Stimulated activated CD8-positive, alpha-beta memory T cell treated with anti-CD3 and anti-CD28 coated beads, Interleukin-4, amount 100 ng/mL, for 48 hours (primary cell): Measurements from ENCODE around the gene WIZ.
"Not testable (repeated sequence)": the region's sequence is repeated elsewhere in the genome, so short reads cannot be mapped to it uniquely, and the experiment has no call there.

Source experiments
- DNase-seq: peaks from one replicate; pipeline ENCODE4 v3.0.0-alpha.2; 2020

WIZ gene

DNA sequence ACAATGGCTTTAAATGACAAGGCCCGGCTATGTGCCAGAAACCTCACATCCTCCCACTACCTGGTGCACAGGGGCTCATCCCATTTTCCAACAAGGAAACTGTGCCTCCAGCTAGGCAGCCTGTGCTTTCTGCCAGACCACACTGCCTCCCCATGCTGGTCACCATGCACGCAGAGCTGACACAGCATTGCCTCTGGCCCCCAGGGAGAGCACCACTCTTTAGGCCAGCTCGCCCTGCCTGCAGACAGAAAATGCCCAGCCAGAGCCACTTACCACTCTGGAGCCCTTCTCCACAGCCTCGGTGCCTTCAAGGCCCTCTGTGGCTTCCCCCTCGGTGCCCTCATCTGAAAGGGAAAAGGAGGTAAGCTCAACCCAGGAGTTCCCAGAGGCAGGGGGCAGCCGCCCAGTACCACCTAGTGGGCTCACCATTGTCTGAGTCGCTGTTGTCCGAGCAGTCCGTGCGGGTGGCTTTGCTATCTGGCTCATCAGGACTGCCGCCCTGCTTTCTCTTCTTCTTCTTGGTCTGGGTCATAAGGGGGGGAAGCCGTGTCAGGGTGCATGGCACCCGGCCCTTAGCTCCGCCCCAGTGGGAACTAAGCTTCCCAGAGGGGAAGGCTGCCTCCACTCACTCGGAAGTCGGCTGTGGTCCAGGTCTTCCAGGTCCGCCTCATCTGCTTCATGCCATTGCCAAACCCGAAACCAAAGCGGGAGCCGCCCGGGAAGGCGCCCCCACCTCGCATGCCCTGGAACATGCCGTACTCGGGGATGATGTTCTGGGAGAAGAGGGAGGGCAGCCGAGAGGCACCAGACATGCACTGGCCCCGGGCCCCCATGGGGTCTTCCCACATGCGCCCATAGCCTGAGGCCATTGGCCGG, 49.0 kb downstream of the WIZ start:
- DNase-seq = no peak

DNA sequence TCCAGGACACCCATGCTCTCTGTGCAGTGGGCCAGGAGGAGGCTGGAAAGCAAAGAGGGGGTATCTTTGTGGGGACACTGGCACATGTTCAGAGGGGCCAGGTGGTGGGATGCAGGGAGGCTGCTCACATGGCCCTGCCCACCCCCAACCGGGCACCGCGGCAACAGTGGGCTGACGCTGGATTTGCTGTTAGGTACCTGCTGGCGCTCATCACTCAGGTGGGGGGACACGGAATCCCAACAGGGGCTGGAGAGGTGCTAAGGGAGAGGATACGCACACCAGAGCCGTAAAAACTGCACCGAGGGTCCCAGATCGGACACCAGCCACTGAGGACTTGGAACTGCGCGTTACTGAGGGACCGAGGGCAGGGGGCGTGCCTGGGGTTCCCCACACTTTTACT, 50.1 kb downstream of the WIZ start:
- DNase-seq = no peak

DNA sequence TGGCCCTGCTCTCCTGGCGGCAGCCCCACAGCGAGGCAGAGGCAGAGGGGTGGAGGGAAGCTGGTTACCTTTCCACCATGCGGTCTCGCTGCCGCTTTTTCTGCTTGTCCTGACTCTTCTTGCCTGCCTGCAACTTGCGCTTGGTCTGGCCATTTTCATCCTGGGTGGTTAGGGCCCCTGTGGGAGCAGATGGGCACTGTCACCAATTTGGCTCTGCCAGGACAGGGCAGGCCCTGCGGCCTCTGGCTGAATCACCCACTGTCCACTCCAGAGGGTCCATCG, 50.6 kb downstream of the WIZ start:
- DNase-seq = no peak

DNA sequence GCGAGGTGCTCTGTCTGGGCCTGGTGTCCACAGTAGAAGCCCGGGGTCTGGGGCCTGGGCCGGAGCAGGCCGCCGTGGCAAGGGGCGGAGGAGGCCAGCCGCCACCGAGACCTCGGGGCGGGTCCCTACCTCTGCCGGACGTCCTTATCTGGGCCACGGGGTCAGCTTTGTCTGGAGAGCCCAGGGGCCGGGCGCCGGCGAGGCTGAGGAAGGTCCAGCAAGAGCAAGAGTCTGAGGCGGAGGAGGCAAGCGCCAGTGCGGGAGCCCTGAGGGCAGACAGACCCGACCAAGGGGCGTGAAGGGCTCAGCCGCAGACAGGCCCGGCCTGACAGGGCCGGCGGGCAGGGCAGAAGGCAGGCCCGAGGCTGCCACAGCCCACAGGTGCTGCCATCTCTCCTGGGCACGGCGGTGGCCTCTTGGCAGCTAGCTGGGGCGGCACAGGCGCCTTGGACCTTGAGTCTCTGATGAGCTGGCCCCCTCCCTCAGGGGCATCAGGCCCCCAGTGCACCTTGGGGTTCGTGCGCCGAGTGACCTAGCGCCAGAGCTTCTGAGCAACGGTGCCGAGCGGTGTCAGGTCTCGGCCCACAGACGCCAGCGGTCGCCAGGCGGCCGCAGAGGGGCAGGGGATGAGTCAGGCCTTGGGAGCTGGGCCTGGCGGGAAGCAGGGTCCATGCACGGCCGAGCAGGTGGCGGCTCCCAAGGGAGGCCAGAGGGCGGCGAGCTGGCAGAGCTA, 51.1 kb downstream of the WIZ start:
- no peak for DNase-seq

DNA sequence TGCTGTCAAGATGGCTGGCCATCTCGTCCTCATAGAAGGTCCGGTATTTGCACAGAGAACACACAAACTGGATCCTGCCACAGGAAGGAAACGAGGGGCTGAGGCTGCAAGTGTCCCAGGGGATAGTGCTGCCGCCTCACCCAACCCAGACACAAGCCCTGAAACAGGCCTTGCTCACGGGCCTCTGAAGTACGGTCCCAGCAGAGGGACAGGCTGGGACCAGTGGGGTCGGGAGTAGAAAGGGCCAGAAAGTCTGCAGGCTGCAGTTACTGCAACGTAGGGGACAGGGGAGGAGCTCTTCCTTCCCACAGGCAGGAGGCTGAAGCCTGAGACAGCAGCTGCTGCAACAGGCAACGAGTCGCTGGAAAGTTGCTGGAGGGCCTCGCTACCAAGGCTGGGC, 52.0 kb downstream of the WIZ start:
- no peak for DNase-seq

DNA sequence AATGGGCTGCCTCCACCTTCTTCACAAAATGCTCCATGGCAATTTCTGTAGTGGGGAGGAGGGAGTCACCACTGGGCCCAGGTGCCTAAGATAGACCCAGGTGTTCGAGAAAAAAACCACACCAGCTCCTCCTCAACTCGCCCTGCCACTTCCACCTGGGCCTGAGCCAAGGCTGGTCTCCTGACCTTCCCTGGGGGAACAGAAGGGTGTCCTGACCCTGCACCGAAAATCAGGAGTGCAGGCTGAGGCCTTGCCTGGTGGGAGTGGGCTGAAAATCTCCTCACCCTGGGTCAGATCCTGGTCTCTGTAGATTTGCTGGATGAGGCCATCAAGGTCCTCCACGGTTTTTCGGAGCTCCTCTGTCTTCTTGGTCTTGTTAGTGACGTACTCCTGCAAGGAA, 52.5 kb downstream of the WIZ start:
- no peak for DNase-seq

DNA sequence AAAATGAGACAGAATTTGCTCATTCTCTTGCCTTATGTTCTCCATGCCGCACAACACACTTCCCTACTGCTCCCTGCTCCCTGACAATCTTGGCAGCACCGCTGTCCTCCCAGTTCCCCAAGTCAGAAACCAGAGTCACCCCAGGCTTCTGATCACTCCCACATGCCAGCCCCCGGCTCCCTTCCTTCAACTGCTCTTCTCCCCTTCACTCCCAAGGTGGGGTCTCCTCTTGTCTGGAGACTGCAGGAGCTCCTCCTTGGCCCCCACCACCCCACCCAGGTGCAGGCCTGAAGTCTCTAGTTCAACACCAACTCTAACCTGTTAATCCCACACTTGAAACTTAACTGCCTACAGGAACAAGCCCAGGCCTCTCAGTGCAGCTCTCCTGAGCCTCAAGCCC, 53.3 kb downstream of the WIZ start:
- no peak for DNase-seq

DNA sequence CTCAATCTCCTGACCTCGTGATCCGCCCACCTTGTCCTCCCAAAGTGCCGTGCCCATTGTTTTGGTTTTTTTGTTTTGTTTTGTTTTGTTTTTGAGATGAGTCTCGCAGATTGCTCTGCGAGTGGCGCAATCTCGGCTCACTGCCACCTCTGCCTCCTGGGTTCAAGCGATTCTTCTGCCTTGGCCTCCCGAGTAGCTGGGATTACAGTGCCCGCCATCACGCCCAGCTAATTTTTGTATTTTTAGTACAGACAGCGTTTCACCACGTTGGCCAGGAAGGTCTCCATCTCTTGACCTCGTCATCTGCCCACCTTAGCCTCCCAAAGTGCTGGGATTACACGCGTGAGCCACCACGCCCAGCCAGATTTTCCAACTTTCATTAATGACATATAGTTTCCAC, 54.5 kb downstream of the WIZ start:
- DNase-seq = not testable (repeated sequence)

DNA sequence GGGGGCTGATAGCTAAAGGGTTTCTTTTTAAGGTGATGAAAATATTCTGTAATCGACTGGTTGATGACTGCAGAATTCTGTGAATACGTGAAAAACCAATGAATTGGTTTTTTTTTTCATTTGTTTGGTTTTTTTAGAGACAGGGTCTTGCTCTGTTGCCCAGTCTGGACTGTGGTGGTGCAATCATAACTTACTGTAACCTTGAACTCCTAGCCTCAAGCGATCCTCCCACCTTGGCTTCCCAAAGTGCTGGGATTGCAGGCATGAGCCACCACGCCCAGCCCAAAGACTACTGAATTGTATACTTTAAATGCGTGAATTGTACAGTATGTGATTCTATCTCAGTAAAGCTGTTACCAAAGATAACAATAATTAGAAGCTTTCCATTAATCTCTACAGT, 55.3 kb downstream of the WIZ start:
- no peak for DNase-seq

DNA sequence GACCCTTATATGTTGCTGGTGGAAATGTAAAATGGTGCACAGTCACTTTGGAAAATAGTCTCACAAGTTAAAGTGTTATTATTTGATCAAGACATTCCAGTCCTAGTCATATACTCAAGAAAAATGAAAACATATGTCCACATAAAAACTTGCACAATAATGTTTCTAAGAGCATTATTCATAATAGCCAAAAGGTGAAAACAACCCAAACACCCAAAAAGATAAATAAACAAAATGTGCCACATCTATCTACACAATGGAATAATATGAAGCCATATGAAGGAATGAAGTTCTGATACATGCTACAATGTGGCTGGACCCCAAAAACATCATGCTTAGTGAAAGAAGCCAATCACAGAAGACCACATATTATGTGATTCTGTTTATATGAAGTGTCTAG, 55.8 kb downstream of the WIZ start:
- DNase-seq = no peak

DNA sequence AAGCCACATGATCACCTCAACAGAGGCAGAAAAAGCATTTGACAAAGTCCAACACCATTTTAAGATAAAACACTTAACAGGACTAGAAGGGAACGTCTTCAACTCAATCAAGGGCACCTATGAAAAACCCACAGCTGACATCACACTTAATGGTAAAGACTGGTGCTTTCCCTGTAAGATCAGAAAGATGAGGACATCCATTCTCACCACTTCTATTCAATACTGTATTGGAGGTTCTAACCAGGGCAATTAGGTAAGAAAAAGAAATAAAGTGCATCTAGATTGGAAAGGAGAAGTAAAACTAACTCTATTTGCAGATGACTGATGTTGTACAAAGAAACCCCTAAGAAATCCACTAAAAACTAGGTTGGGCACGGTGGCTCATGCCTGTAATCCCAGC, 58.9 kb downstream of the WIZ start:
- no peak for DNase-seq

DNA sequence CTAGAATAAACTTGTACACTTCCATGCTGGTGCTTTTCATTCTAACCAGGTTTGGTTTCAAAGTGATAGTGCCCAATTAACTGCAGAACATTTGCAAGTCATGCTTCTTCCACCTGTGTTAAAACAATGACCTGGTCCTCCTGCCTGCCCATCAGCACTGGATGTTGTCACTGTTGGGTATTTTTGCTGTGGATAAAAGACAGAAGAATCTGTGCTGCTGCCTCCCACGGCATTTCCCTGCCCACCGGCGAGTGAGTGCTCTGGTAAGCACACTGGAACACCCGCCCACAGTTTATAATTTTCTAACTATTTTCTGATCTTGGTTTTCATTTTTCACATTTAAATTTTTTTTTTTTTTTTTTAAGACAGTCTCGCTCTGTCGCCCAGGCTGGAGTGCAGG, 67.9 kb downstream of the WIZ start:
- DNase-seq = no peak

DNA sequence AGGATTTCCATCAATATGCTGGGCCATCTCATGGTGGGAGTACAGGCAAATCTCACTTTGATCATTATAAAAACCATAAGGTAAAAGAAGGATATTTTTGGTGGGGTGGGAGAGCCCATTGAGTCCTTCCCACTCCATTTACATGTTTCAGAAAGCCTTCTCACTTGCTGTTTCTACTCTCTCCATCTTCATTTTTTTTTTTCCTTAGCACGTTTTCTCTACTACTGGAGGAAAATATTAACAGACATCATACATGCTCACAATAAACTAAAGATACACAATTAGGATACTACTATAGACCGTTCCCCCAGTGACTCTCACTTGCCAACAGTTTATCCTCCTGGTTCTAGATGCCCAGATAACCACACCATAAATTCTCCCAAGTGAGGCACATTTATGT, 68.3 kb downstream of the WIZ start:
- DNase-seq = no peak

DNA sequence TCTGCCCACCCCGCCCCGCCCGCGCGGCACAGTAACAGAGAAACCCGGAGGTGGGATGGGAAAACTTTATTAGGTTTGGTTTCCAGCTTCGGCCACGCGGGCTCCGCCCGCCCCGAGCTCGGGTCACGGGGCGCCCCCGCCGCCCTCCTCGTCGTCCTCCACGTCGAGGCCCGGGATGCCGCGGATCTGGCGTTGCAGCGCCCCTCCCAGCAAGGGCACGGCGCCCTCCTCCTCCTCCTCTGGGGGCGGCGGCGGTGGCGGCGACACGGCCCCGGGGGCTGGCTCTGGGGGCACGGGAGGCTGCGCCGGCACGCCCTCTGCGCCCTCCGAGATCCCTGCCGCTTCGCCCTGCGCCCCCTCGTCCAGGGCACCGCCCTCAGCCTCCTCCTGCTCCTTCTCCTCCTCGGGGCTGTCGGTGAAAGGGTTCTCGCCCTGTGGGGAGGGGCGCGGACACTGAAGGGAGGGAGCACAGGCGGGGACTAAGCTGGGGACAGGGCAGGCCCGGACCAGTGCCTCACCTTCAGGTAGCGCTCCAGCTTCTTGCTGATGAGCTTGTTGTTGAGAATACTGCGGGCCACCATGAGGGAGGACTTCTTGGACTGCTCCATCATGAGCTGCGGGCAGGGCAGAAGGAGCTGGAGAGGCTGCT, 69.6 kb downstream of the WIZ start:
- no peak for DNase-seq

DNA sequence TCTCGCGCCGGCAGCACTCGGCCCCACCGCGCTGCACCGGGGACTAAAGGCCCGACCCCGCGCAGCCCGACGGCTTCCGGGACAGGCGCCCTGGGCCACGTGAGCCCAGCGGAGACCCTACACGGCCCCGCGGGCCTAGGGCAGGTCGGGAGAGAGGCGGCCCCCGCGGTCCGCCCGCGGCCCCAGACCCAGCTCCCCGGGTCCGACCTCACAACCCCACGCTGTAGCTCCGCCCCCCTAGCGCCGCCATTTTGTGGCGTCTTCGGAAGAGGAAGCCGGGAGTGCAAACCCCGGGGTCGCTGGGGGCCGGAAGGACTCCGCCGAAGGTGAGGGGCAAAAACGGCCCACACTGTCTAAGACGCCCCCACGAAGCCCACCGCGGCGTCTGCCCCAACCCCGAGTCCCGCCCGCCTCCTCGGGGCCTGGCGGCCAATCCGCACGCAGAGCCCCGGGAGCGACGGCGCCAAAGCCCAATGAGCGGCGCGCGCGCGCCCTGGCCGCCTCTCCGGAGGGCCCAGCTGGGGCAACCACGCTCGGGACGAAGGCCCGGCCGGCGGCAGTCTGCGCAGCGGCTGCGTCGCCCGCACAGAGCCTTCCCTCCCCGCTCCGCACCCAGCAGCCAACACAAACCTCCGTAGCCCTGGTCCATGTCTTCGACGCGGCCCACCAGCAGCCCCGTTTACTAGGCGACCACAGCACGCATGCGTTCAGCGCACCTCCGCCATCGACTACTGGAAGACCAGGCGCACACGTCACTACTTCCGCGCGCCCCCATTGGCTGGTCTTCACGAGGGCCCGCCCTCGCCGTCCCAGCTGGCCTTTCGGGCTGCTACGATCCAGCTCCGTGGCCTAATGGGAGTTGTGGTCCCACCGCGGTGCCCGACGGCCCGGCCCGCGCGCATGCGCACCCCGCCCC, 70.4 kb downstream of the WIZ start, which contains the start of gene AKAP8:
Gene AKAP8, minus strand, starts transcription at position 705 of the 916 bp plus-strand sequence. Its CDS starts 56 bp downstream, at position 649.
- DNase-seq = peak; percentile 98

DNA sequence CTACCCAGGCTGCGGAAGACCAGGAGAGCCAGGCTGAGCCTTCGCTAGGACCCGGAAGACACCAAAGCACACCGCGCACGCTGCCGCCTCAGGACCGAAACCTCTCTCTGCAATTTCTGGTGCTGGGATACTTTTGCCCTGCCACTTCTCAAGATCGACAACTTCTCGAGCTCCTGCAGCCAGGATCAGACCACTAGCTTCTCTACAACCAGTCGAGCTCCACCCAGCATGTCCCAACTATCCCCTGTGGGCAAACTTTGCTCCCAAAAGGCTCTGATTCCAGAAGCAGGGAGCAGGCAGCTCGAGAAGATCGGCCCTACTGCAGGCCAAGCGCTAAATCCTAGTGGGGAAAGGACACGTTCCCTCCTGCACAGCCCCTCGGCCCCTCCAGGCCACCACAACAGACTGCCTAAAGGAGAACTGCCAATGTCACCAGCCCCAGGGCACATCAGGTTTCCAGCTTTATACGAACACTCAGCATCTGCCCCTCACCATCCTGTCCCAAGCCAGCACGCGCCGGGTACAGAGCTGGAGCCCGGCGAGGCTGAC, 71.1 kb downstream of the WIZ start:
- DNase-seq = peak; percentile 69

DNA sequence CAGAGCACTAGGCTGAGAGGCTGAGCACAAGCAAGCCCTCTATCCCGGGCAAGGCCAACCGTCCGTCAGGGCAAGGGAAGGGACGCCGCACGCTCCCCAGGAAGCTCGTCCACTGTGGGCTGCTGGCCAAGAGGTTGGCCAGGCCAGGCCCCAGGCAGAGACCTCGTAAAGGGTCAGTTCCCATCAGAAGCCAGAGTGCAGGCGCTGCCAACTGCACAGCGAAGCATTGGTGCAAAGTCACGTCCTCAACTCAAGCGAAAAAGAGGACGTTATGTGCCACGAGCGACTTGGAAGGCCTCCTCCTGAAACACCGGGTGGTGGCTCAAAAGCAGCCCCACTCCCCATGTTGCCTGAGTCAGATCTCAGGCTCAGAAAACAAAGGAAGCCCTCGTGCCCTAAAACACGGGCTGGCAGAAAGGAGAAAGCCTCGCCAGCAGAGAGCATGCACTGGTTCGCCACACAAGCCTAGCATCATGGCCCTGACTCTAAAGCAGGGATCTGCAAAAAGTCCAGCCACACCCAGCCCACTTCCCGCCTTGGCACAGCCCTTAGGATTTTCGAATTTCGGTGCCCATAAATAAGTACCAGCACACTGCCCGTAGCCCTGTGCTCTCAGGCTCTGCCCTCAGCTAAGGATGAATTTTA, 74.8 kb downstream of the WIZ start:
- no peak for DNase-seq

DNA sequence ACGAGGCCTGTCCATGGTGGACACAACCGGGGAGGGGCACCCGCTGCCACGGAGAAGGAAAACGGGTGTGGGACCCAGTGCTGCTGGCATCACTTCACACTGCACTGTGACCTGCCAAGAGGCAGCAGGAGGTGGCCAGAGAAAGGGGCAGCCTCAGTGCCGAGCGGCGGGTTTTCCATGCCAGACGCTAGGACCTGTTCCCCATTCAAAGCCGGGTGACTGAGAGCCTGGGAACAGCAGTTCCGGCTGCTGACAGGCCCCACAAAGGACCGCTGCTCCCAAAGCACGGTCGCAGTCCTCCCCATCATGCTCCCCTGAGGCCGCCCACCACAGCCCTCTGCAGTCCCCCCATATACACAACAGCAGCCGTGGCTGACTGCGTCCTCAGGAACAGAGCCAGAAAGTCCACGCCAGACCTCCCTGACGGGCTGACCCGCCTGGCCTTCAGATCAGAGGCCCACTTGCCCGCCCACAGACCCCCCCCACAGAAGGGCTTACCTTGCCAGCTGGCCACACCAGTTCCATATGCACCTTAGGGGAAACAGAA, 75.6 kb downstream of the WIZ start:
- DNase-seq = no peak

DNA sequence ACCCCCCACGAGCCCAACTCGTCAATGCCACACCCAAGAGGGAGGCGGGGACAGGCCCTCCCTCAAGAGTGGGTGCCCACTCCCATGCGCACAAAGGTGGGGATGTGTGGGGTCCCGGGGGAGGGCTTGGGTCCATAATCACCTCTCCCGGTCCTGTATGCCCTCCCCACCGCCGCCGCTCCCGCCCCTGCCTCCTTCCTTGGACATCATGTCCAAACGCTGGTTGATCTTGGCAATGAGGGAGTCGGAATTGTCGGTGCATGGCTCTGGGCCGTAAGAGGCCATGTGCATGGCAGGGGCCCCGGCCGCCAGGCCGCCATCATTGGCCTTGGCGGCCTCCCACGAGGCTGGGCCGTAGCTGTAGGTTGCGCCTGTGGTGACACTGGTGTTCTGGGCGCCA, 76.1 kb downstream of the WIZ start:
- DNase-seq = no peak

DNA sequence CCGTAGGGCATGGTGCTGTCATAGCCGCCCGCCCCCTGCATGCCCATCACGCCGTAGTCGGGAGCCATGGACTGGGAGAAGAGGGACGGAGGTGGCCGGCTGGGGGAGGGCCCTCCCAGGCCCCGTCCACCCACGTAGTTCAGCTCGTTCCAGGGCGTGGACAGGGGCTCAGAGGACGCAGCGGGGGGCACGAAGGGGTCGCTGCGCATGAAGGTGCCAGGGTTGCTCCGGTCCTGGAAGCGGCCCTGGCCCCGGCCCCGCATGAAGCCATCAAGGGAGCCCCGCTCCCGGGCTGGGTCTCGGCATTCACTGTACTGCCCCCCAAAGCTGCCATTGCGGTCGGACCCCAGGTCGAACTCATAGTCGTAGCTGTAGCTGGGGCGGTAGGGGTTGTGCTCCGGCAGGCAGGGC, 76.9 kb downstream of the WIZ start:
- no peak for DNase-seq

DNA sequence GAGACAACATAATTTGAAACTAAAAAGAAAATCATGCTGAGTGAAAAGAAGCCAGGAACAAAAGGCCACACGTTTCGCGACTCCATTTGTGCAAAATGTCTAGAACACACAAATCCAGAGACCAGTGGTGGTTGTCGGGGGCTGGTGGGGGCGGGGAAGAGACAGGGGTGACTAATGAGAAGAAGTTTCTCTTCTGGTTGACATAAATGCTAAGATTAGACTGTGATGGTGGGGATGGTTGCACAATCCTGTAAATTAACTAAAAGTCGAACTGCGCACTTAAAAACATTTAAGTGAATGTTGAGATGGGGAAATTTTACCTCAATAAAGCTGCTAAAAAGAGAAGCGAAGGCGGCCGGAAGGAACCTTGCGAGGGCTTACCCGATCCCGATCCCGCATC, 77.3 kb downstream of the WIZ start:
- peak; percentile 54 for DNase-seq
